ENCODE data around the gene AQP12A.

GRCh38 chr2:240728361-240728760, 36.7 kb downstream of the AQP12A start:
- TF ChIP-seq EZH2 (IDR thresholded peaks at IDR 0.05) (no peak), CTCF (IDR thresholded peaks at IDR 0.05) (no peak), EZH2phosphoT487 (IDR thresholded peaks at IDR 0.05) (no peak)
